ENCODE measurements around the gene IL12A.

The IL12A gene

GRCh38 chr3:159991591-159991990 lies 3.0 kb downstream of the IL12A start:
- DNase-seq, result no peak

- no peak for DNase-seq
Measured at GRCh38 chr3:159992589-159992988, 4.0 kb downstream of the IL12A start.

GRCh38 chr3:159994182-159994581 lies 5.5 kb downstream of the IL12A start:
- no peak for DNase-seq

- DNase-seq, result no peak
Measured at GRCh38 chr3:159995091-159995490, 6.5 kb downstream of the IL12A start.

GRCh38 chr3:159996018-159996417 lies 7.4 kb downstream of the IL12A start:
- DNase-seq, result no peak

GRCh38 chr3:159996959-159997358 lies 8.3 kb downstream of the IL12A start:
- DNase-seq, result no peak

GRCh38 chr3:160001148-160001760 lies 12.6 kb downstream of the IL12A start:
- no peak for DNase-seq

GRCh38 chr3:160001850-160002623 lies 13.4 kb downstream of the IL12A start:
- no peak for DNase-seq

- peak; percentile 7 for DNase-seq
Measured at GRCh38 chr3:160003520-160004128, 15.0 kb downstream of the IL12A start.

- DNase-seq, result no peak
Measured at GRCh38 chr3:160005004-160005403, 16.4 kb downstream of the IL12A start.

- no peak for DNase-seq
Measured at GRCh38 chr3:160006282-160007163, 17.9 kb downstream of the IL12A start.

- no peak for DNase-seq
Measured at GRCh38 chr3:160008961-160009360, 20.3 kb downstream of the IL12A start.

- no peak for DNase-seq
Measured at GRCh38 chr3:160009525-160009924, 20.9 kb downstream of the IL12A start.

- no peak for DNase-seq
Measured at GRCh38 chr3:160010578-160010977, 21.9 kb downstream of the IL12A start.

- DNase-seq, result no peak
Measured at GRCh38 chr3:160012108-160012507, 23.5 kb downstream of the IL12A start.

- no peak for DNase-seq
Measured at GRCh38 chr3:160016972-160017371, 28.3 kb downstream of the IL12A start.

- DNase-seq, result no peak
Measured at GRCh38 chr3:160018959-160019358, 30.3 kb downstream of the IL12A start.

GRCh38 chr3:160020057-160020711 lies 31.5 kb downstream of the IL12A start:
- no peak for DNase-seq

- no peak for DNase-seq
Measured at GRCh38 chr3:160022068-160022467, 33.4 kb downstream of the IL12A start.

GRCh38 chr3:160023476-160023875 lies 34.8 kb downstream of the IL12A start:
- no peak for DNase-seq

- DNase-seq, result no peak
Measured at GRCh38 chr3:160027541-160028195, 39.0 kb downstream of the IL12A start.

GRCh38 chr3:160035757-160036156 lies 47.1 kb downstream of the IL12A start:
- no peak for DNase-seq

All from stimulated activated CD4-positive, alpha-beta T cell treated with anti-CD3 and anti-CD28 coated beads, Interleukin-12 subunit alpha, Interleukin-12 subunit beta, amount 100 ng/mL, for 4 hours (primary cell).